Measurements from ENCODE around the gene ZNF576.
A peak's percentile ranks its signal among the peaks of the same experiment; 100 is the strongest.

The ZNF576 gene

GRCh38 chr19:43639519-43640423 is 43.4 kb downstream of the ZNF576 start, which contains the start of gene CADM4:
Gene CADM4, minus strand, starts transcription at chr19:43639850. Its CDS starts 60 bp downstream, at chr19:43639790.
- peak in 6 of 10 donors; percentile 51 to 93 (median 78) for DNase-seq
- intact Hi-C loops (cut with DNase I): no loop called here

DNA sequence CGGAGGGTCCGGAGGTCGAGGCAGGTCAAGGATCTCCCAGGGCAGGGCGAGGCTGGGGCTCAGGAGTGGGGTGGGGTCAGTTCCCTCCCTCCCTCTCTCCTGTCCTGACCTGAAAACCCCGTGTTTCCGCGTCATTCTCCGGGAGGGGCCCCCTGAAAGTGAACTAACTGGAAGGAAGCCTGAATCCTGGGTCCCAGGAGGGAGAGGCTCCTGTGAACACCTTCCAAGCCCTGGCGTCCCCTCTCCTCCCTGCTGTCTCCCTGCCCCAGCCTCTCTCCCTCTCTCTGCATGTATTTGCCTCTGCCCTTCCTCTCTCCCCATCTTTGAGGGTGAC is 44.0 kb downstream of the ZNF576 start:
- intact Hi-C loops (cut with DNase I): no loop called here
- DNase-seq: no peak

GRCh38 chr19:43641333-43641732 is 44.9 kb downstream of the ZNF576 start:
- intact Hi-C loops (cut with DNase I): no loop called here

GRCh38 chr19:43642531-43642930 is 46.1 kb downstream of the ZNF576 start:
- intact Hi-C loops (cut with DNase I): no loop called here

More at GRCh38 chr19:43641333-43641732, 44.9 kb downstream of the ZNF576 start:
- peak in 2 of 10 donors; percentile 32 to 44 for DNase-seq

GRCh38 chr19:43643326-43643725 is 46.9 kb downstream of the ZNF576 start:
- intact Hi-C loops (cut with DNase I): no loop called here
- DNase-seq: no peak

More at GRCh38 chr19:43642531-43642930, 46.1 kb downstream of the ZNF576 start:
- DNase-seq: peak in 1 of 10 donors; percentile 1

DNA sequence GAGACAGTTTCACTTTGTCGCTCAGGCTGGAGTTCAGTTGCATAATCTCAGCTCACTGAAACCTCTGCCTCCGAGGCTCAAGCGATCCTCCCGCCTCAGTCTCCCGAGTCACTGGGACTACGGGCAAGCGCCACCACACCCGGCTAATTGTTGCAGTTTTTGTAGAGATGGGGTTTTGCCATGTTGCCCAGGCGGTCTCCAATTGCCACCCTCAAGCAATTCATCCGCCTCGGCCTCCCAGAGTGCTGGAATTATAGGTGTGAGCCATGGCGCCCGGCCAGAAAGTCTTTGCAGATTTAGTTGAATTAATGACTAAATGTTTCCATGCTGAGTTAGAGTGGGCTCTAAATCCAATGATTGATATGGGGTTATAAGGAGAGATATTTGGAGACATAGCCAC is 47.8 kb downstream of the ZNF576 start:
- DNase-seq: peak in 2 of 10 donors; percentile 70 to 71
- intact Hi-C loops (cut with DNase I): no loop called here

GRCh38 chr19:43648633-43649032 is 52.2 kb downstream of the ZNF576 start:
- intact Hi-C loops (cut with DNase I): no loop called here

DNA sequence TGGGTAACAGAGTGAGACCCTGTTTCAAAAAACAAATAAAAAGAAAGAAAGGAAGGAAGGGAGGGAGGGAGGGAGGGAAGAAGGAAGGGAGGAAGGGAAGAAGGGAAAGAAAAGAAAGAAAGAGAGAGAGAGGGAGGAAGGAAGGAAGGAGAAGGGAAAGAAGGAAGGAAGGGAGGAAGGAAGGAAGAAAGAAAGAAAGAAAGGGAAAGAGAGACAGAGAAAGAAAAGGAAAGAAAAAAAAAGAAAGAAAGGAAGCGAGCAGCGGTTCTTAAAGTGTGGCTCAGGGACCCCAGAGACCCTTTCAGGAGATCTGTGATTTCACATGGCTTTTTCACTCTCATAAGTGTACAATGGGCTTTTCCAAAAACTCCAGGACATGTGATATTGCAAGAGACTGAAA is 53.1 kb downstream of the ZNF576 start:
- DNase-seq: no peak
- intact Hi-C loops (cut with DNase I): no loop called here

More at GRCh38 chr19:43648633-43649032, 52.2 kb downstream of the ZNF576 start:
- DNase-seq: peak in 2 of 10 donors; percentile 52 to 63

- DNase-seq: peak in 2 of 10 donors; percentile 24 to 41
- intact Hi-C loops (cut with DNase I): loop anchor here (5.0 kb wide), 1 partner anchor 33 kb away; the partner anchor contains the start of gene ZNF428
Measured at GRCh38 chr19:43650276-43650675, 53.9 kb downstream of the ZNF576 start.

All from posterior cingulate gyrus (tissue), 11 donors.